ENCODE data around the gene DENND1A.

GRCh38 chr9:123943671-123944070 is 13.7 kb upstream of the DENND1A start:
- TF ChIP-seq POLR2AphosphoS5 (IDR thresholded peaks at IDR 0.05; ENCODE audit: low read depth, low read length) (no peak), SIN3A (IDR thresholded peaks at IDR 0.05; ENCODE audit: borderline replicate concordance, insufficient read depth, low read length) (no peak), TAF1 (IDR thresholded peaks at IDR 0.05; ENCODE audit: borderline replicate concordance, insufficient read depth, low read length) (no peak), REST (IDR thresholded peaks at IDR 0.05; ENCODE audit: insufficient read depth in 1 of 2, low read depth in 2 of 2, low read length in 2 of 2) (no peak)

Data from PFSK-1 (cell line).